A549 treated with Hydrocortisone at 1 μM for 4 hours (cell line): ENCODE results near the gene TMEM100. TPM values are rescaled to one million over a fixed set of nuclear protein-coding genes. Genes with fewer than 3 reads are reported as not detected.

Source experiments
- total RNA-seq: library from RNA; stranded (reverse); fragments of 200-300 nt; extraction: Qiagen RNA extraction; gene quantifications from 5 replicates; pipeline ENCODE4 v1.2.3, GENCODE V29; 2022

TMEM100 gene
- total RNA-seq = 0.06 to 0.15 TPM in 2 of 5 replicates, not detected in the others

GRCh38 chr17:55722742-55723487 lies at the start of gene TMEM100:
TMEM100 (minus strand) TSS chr17:55722864; CDS start chr17:55721070, 1,794 bp downstream.

DNA sequence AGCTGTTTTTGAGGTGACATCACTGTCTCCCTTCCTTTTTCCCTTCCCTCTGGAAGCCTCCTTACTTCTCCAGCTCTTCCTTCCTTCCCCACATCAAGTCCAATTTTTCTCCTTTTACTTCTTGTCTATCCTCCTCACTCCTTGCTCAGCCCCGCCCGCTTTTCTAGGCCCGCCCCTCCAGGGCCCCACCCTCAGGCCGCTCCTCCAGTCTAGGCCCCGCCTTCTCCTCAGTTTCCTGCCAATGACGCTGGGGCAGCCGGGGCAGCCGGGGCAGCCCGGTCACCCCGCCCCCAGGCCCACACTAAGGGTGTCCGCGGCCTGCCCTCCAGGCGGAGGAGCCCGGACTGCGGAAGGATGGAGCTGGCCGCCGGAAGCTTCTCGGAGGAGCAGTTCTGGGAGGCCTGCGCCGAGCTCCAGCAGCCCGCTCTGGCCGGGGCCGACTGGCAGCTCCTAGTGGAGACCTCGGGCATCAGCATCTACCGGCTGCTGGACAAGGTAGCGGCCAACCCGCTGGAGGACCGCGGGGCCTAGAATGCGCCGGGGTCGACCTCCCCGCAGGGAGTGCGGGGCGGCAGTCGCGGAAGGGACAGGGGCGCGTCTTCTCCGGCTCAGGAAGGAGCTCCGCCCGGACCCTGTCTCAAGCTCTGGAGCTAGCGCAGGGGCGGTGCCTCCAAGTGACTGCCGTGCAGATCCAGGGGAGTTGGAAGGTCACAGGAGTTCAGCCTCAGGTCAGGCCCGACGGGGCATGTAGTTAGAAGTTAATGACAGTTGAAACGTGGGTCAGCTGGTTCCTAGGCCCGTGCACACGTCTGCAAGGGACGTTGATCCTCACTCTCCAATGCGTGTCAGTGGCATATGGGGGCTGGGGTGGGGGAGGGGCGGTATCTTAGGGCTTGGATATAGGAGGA lies 28.3 kb upstream of the TMEM100 start, which contains the start of gene PCTP:
TSS of gene PCTP (plus strand) at position 302 of the 908 bp plus-strand sequence. CDS start at position 355, 53 bp downstream.

Other genes starting within 250 kb of the TMEM100 start
- not detected in 5 replicates for gene SMIM36, start 211.4 kb downstream of the TMEM100 start, total RNA-seq
- gene PCTP, start 28.2 kb upstream of the TMEM100 start, total RNA-seq = 16.7 to 26.3 TPM (median 19.6 TPM) in 5 replicates